ENCODE measurements around the gene CCDC66.

Gene CCDC66

GRCh38 chr3:56522374-56522773 lies 34.6 kb upstream of the CCDC66 start (continued):
- TF ChIP-seq SNAI2 (CRISPR knock-in tag; IDR thresholded peaks at IDR 0.05) (no peak), BACH2 (CRISPR knock-in tag; IDR thresholded peaks at IDR 0.05; ENCODE audit: borderline replicate concordance) (no peak), ZNF565 (CRISPR knock-in tag; conservative IDR thresholded peaks at IDR 0.05; ENCODE audit: low read depth) (no peak)

GRCh38 chr3:56525291-56525690 lies 31.7 kb upstream of the CCDC66 start:
- no peak for TF ChIP-seq PPARA (CRISPR knock-in tag; IDR thresholded peaks at IDR 0.05; ENCODE audit: borderline replicate concordance)
- TF ChIP-seq TCF4 (CRISPR knock-in tag; IDR thresholded peaks at IDR 0.05; ENCODE audit: borderline replicate concordance), result no peak
- no peak for TF ChIP-seq BACH2 (CRISPR knock-in tag; IDR thresholded peaks at IDR 0.05; ENCODE audit: borderline replicate concordance)
- no peak for TF ChIP-seq POU6F1 (CRISPR knock-in tag; IDR thresholded peaks at IDR 0.05; ENCODE audit: borderline replicate concordance, low read depth)
- no peak for ATAC-seq

GRCh38 chr3:56536735-56537134 lies 20.2 kb upstream of the CCDC66 start:
- no peak for ATAC-seq
- TF ChIP-seq ZNF565 (CRISPR knock-in tag; conservative IDR thresholded peaks at IDR 0.05; ENCODE audit: low read depth) (no peak), TSHZ2 (CRISPR knock-in tag; IDR thresholded peaks at IDR 0.05) (no peak), CSRNP3 (CRISPR knock-in tag; IDR thresholded peaks at IDR 0.05) (no peak), PPARA (CRISPR knock-in tag; IDR thresholded peaks at IDR 0.05; ENCODE audit: borderline replicate concordance) (no peak), ZNF8 (CRISPR knock-in tag; IDR thresholded peaks at IDR 0.05) (no peak), CREB5 (CRISPR knock-in tag; IDR thresholded peaks at IDR 0.05; ENCODE audit: low read depth) (no peak), TCF4 (CRISPR knock-in tag; IDR thresholded peaks at IDR 0.05; ENCODE audit: borderline replicate concordance) (no peak), TOX (CRISPR knock-in tag; IDR thresholded peaks at IDR 0.05; ENCODE audit: borderline replicate concordance) (no peak), PATZ1 (CRISPR knock-in tag; IDR thresholded peaks at IDR 0.05; ENCODE audit: borderline replicate concordance) (no peak), ZFP3 (CRISPR knock-in tag; IDR thresholded peaks at IDR 0.05) (no peak), ZFP30 (CRISPR knock-in tag; IDR thresholded peaks at IDR 0.05) (no peak), SNAI2 (CRISPR knock-in tag; IDR thresholded peaks at IDR 0.05) (no peak)

- ATAC-seq, result peak; percentile 37; the same call in 1 of the 3 replicates
- TF ChIP-seq RARB (CRISPR knock-in tag; IDR thresholded peaks at IDR 0.05), result no peak
These were observed 9.5 kb upstream of the CCDC66 start for GRCh38 chr3:56547486-56547885.

- ATAC-seq, result peak; percentile 32
- TF ChIP-seq PPARA (CRISPR knock-in tag; IDR thresholded peaks at IDR 0.05; ENCODE audit: borderline replicate concordance), result no peak
- no peak for TF ChIP-seq BACH2 (CRISPR knock-in tag; IDR thresholded peaks at IDR 0.05; ENCODE audit: borderline replicate concordance)
- TF ChIP-seq ZNF70 (CRISPR knock-in tag; IDR thresholded peaks at IDR 0.05), result no peak
- no peak for TF ChIP-seq CSDC2 (CRISPR knock-in tag; IDR thresholded peaks at IDR 0.05)
- no peak for TF ChIP-seq ZNF8 (CRISPR knock-in tag; IDR thresholded peaks at IDR 0.05)
- TF ChIP-seq SNAI2 (CRISPR knock-in tag; IDR thresholded peaks at IDR 0.05), result no peak
- TF ChIP-seq ZFP30 (CRISPR knock-in tag; IDR thresholded peaks at IDR 0.05), result no peak
- TF ChIP-seq PATZ1 (CRISPR knock-in tag; IDR thresholded peaks at IDR 0.05; ENCODE audit: borderline replicate concordance), result no peak
- no peak for TF ChIP-seq ARNTL (CRISPR knock-in tag; IDR thresholded peaks at IDR 0.05; ENCODE audit: borderline replicate concordance, low read depth)
- TF ChIP-seq GLIS3 (CRISPR knock-in tag; IDR thresholded peaks at IDR 0.05), result no peak
- TF ChIP-seq RARB (CRISPR knock-in tag; IDR thresholded peaks at IDR 0.05), result no peak
- no peak for TF ChIP-seq TCF4 (CRISPR knock-in tag; IDR thresholded peaks at IDR 0.05; ENCODE audit: borderline replicate concordance)
- TF ChIP-seq TOX (CRISPR knock-in tag; IDR thresholded peaks at IDR 0.05; ENCODE audit: borderline replicate concordance), result no peak
- TF ChIP-seq ISL1 (CRISPR knock-in tag; IDR thresholded peaks at IDR 0.05), result no peak
- no peak for TF ChIP-seq ZC3H10 (CRISPR knock-in tag; IDR thresholded peaks at IDR 0.05)
- no peak for TF ChIP-seq ZNF565 (CRISPR knock-in tag; conservative IDR thresholded peaks at IDR 0.05; ENCODE audit: low read depth)
These were observed 826 bp downstream of the CCDC66 start for GRCh38 chr3:56557831-56558170.

Data from SK-N-SH treated with all-trans-retinoic acid at 6 μM for 48 hours (cell line).